ENCODE data around the gene TMED8. TPM values are rescaled to one million over a fixed set of nuclear protein-coding genes. Genes with fewer than 3 reads are reported as not detected.

TMED8 gene
- total RNA-seq, 1 donor from 2014 or later = 10.9 TPM

DNA sequence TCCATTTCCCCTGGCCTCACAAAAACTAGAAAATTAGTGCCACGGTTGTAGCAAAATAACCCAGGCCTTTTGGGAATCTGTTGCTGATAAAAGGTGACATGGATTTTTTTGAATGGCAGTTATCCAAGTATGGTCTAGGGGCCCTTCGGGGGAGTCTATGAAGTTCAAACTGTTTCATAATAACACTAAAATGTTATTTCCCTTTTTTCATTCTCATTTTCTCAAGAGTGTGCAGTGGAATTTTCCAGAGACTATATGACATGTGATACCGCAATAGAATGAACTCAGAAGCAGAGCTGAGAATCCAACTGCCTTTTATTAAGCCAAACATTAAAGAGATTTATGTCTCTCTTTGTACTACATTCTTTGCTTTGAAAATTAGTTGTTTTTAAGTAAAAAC is 29.1 kb downstream of the TMED8 start:
- Mint-ChIP-seq H3K4me3 (ENCODE audit: unreplicated experiment) (no peak overlapping the region), H3K36me3 (ENCODE audit: unreplicated experiment) (peaks cover 23% of the 10 kb centered on the region), H3K27me3 (ENCODE audit: unreplicated experiment) (no peaks in the 10 kb centered on the region), H3K27ac (ENCODE audit: unreplicated experiment) (no peak overlapping the region), H3K4me1 (ENCODE audit: unreplicated experiment) (peaks cover 2% of the 10 kb centered on the region), H3K9me3 (ENCODE audit: unreplicated experiment) (no peaks in the 10 kb centered on the region)
- TF ChIP-seq, protein P1, sequence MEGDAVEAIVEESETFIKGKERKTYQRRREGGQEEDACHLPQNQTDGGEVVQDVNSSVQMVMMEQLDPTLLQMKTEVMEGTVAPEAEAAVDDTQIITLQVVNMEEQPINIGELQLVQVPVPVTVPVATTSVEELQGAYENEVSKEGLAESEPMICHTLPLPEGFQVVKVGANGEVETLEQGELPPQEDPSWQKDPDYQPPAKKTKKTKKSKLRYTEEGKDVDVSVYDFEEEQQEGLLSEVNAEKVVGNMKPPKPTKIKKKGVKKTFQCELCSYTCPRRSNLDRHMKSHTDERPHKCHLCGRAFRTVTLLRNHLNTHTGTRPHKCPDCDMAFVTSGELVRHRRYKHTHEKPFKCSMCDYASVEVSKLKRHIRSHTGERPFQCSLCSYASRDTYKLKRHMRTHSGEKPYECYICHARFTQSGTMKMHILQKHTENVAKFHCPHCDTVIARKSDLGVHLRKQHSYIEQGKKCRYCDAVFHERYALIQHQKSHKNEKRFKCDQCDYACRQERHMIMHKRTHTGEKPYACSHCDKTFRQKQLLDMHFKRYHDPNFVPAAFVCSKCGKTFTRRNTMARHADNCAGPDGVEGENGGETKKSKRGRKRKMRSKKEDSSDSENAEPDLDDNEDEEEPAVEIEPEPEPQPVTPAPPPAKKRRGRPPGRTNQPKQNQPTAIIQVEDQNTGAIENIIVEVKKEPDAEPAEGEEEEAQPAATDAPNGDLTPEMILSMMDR (IDR thresholded peaks at IDR 0.05) = no peak
- no peak for DNase-seq (ENCODE audit: extremely low spot score, unreplicated experiment)

DNA sequence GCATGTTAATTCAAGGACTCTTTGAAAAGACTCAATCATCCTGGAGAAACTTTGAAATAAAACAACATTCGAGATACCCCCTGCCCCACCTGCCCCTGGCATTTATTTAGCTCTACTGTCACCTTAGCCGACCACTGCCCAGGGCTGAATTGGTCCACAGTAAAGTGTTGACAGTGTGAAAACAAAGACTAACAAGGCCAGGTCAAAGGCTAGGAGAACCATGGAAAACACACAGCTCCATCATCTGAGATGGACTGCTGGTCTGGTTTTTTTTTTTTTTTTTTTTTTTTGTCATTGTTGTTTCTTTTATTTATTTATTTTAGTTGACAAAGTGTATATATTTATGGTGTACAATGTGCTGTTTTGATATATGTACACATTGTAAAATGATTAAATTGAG is 30.4 kb downstream of the TMED8 start:
- H3K36me3 Mint-ChIP-seq (ENCODE audit: unreplicated experiment) = peaks cover 29% of the 10 kb centered on the region
- no peak for DNase-seq (ENCODE audit: extremely low spot score, unreplicated experiment)

DNA sequence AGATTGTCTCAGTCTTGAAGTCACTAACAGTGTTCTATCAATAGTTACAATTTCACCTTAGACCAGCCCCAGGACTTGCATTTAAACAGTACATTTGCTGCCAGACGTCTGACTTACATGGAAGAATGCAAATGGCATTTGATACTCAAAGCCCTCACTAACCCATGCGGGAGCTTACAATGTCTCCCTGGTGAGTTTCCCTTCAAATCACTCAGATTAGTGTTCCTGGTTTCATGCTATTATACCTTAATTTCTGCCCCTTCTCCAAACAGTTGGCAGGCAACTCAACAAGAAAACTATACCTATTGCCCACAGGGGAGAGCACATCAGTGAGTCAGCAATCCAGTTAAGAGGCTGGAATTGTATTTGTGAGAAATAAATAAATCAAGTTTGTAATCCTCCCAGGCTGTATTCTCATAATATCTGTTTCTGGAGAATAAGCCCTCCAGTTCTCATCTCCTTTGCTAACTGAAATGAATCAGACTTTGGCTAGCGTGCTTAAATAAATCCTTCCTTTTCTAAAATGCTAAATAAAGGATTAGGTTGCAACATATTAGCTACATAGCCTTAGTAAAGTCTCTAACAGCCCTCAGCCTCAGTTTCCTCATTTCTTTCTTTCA is 32.4 kb downstream of the TMED8 start:
- Mint-ChIP-seq H3K36me3 (ENCODE audit: unreplicated experiment) (peaks cover 26% of the 10 kb centered on the region), H3K9me3 (ENCODE audit: unreplicated experiment) (no peaks in the 10 kb centered on the region), H3K27me3 (ENCODE audit: unreplicated experiment) (no peaks in the 10 kb centered on the region), H3K4me3 (ENCODE audit: unreplicated experiment) (no peak overlapping the region), H3K4me1 (ENCODE audit: unreplicated experiment) (peaks cover 2% of the 10 kb centered on the region), H3K27ac (ENCODE audit: unreplicated experiment) (no peak overlapping the region)
- DNase-seq (ENCODE audit: extremely low spot score, unreplicated experiment) = no peak
- TF ChIP-seq, protein P1 (IDR thresholded peaks at IDR 0.05) = no peak

More for the DNA sequence above, 30.4 kb downstream of the TMED8 start:
- Mint-ChIP-seq H3K27me3 (ENCODE audit: unreplicated experiment) (no peaks in the 10 kb centered on the region), H3K9me3 (ENCODE audit: unreplicated experiment) (no peaks in the 10 kb centered on the region), H3K4me1 (ENCODE audit: unreplicated experiment) (peaks cover 2% of the 10 kb centered on the region), H3K27ac (ENCODE audit: unreplicated experiment) (no peak overlapping the region), H3K4me3 (ENCODE audit: unreplicated experiment) (no peak overlapping the region)
- TF ChIP-seq, protein P1 (IDR thresholded peaks at IDR 0.05) = no peak

DNA sequence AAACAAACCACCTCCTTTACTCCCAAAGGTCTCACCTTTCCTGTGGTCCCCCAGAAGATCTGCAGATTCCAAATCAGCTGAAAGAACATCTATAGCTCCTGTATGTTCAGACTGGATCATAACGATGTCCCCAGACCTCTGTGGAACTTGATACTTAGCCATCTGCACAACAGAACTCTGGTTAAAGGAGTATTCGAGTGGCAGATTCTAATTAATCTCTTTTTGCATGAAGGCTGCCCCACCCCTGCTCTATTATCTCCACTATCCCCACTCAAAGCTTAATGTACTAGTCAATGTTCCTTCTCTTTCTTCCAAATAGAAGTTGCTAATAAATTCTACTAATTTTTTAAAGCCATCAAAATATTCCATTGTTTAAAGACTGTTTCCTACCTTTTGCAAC is 33.2 kb downstream of the TMED8 start:
- peaks cover 2% of the 10 kb centered on the region for H3K4me1 Mint-ChIP-seq (ENCODE audit: unreplicated experiment)
- no peak for DNase-seq (ENCODE audit: extremely low spot score, unreplicated experiment)

DNA sequence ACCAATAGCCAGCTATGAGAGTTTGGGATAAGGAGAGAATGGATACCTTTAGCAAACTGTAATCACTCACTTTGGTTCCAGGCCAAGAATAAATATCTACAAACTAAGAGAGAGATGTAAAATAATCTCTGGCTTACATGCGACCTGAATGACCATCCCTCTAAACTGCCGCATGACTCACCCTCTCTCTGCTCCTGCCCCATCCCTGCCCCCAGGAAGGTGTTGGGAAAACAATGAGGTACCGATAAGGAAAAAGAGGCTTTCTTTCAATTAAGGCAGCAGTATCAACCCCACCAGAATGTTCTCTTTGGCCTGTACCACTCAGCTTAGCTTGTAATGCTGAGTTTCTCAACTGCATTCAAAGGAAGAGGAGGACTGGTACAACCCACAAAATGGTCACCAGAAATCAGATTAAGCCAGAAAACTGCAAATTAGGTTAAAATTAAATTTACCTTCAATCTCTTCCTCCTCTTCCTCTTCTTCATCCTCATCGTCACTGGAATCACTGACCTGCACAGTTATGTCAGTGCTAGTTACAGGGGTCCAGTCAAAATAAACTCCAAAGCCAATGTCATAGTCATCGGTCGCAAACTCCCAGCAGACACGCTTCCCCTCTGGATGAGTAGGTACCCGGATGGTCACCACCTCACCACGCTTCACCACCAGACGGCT is 34.0 kb downstream of the TMED8 start:
- TF ChIP-seq, protein P1 (IDR thresholded peaks at IDR 0.05) = no peak
- Mint-ChIP-seq H3K9me3 (ENCODE audit: unreplicated experiment) (no peaks in the 10 kb centered on the region), H3K36me3 (ENCODE audit: unreplicated experiment) (peaks cover 32% of the 10 kb centered on the region), H3K27ac (ENCODE audit: unreplicated experiment) (no peak overlapping the region), H3K4me3 (ENCODE audit: unreplicated experiment) (no peak overlapping the region), H3K27me3 (ENCODE audit: unreplicated experiment) (no peaks in the 10 kb centered on the region), H3K4me1 (ENCODE audit: unreplicated experiment) (peaks cover 2% of the 10 kb centered on the region)
- DNase-seq (ENCODE audit: extremely low spot score, unreplicated experiment) = no peak

More for the DNA sequence above, 33.2 kb downstream of the TMED8 start:
- no peaks in the 10 kb centered on the region for H3K27me3 Mint-ChIP-seq (ENCODE audit: unreplicated experiment)
- TF ChIP-seq, protein P1 (IDR thresholded peaks at IDR 0.05) = no peak
- H3K9me3 Mint-ChIP-seq (ENCODE audit: unreplicated experiment) = no peaks in the 10 kb centered on the region
- H3K4me3 Mint-ChIP-seq (ENCODE audit: unreplicated experiment) = no peak overlapping the region
- no peak overlapping the region for H3K27ac Mint-ChIP-seq (ENCODE audit: unreplicated experiment)
- peaks cover 30% of the 10 kb centered on the region for H3K36me3 Mint-ChIP-seq (ENCODE audit: unreplicated experiment)

All from osteocyte (in vitro differentiated cells).